Activated B cell treated with CpG ODN at 0.5 μM for 24 hours (primary cell): ENCODE measurements around the gene NCOA1. TPM values are rescaled to one million over a fixed set of nuclear protein-coding genes. Genes with fewer than 3 reads are reported as not detected.

Experiments
- ATAC-seq: fragments of 200-7000 bp; cut with Tn5 transposase; one replicate; pipeline ENCODE4 v1.10.0; 2021; ENCODE audit warnings: low read depth, mild to moderate bottlenecking, moderate library complexity
- CTCF ChIA-PET: fragments of 350-600 bp; sonication (Branson Sonifier 250); formaldehyde crosslinking; loops from one replicate; lab custom pipeline; 2021; ENCODE audit warnings: antibody characterized with exemption; lab: Charles Lee
- POLR2A ChIA-PET: fragments of 350-600 bp; sonication (Branson Sonifier 250); formaldehyde crosslinking; loops from one replicate; lab custom pipeline; 2021; ENCODE audit warnings: antibody characterized with exemption; lab: Charles Lee
- DNase-seq: peaks from one replicate; pipeline ENCODE4 v3.0.0; 2022
- H3K27ac Mint-ChIP-seq: one replicate; pipeline ENCODE4 v1.8.0; 2020; ENCODE audit warnings: mixed read lengths
- H3K27me3 Mint-ChIP-seq: one replicate; pipeline ENCODE4 v1.8.0; 2021; ENCODE audit warnings: mixed read lengths
- H3K36me3 Mint-ChIP-seq: one replicate; pipeline ENCODE4 v1.8.0; 2021; ENCODE audit warnings: low read depth, mixed read lengths
- H3K4me1 Mint-ChIP-seq: one replicate; pipeline ENCODE4 v1.8.0; 2021; ENCODE audit warnings: mixed read lengths
- H3K4me3 Mint-ChIP-seq: one replicate; pipeline ENCODE4 v1.8.0; 2020; ENCODE audit warnings: mild to moderate bottlenecking, mixed read lengths
- H3K9me3 Mint-ChIP-seq: one replicate; pipeline ENCODE4 v1.8.0; 2020; ENCODE audit warnings: mixed read lengths
- CTCF ChIP-seq: fragments of 200-600 bp; IDR thresholded peaks from one replicate; pipeline ENCODE4 v1.8.0; 2022; ENCODE audit warnings: antibody characterized with exemption, mild to moderate bottlenecking
- intact Hi-C: fragments of 100-400 bp; cut with micrococcal nuclease; formaldehyde crosslinking; loops from one replicate; pipeline ENCODE4 v1.15.1; 2024
- total RNA-seq: library from RNA; stranded (reverse); gene quantifications from 2 replicates; pipeline ENCODE4 v1.2.3, GENCODE V29; 2022

The NCOA1 gene
- total RNA-seq, 1 donor from 2014 or later, result 49.5 TPM

DNA sequence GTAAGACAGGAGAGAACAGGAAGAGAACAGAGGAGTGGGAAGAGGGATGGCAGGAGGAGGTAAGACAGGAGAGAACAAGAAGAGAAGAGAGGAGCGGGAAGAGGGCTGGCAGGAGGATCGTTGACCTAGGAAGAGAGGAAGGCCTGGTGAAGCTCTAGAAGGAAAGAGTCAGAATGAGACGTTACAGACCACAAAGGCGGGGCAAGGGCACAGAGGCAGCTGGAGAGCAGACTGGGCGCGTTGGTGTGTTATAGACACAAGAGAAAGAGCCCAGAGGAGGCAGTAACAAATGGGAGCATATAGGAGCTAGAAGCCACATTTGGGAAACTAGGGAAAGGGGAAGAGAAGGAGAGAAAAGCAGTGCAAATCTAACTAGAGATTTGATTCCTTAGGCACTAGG, 275.6 kb downstream of the NCOA1 start:
- Mint-ChIP-seq H3K4me1 (no peaks in the 10 kb centered on the region), H3K36me3 (peaks cover 64% of the 10 kb centered on the region), H3K27ac (peak overlapping the region; percentile 27), H3K4me3 (no peak overlapping the region), H3K9me3 (no peaks in the 10 kb centered on the region), H3K27me3 (no peaks in the 10 kb centered on the region)
- DNase-seq (no peak), ATAC-seq (no peak)
- CTCF ChIA-PET, result no interaction called here
- POLR2A ChIA-PET, result no interaction called here
- intact Hi-C loops, result no loop called here
- TF ChIP-seq CTCF, result no peak

- intact Hi-C loops, result no loop called here
- Mint-ChIP-seq H3K9me3 (no peaks in the 10 kb centered on the region), H3K4me1 (no peaks in the 10 kb centered on the region), H3K36me3 (peaks cover 53% of the 10 kb centered on the region), H3K4me3 (no peak overlapping the region), H3K27me3 (no peaks in the 10 kb centered on the region), H3K27ac (no peak overlapping the region)
- DNase-seq (no peak), ATAC-seq (no peak)
- no peak for TF ChIP-seq CTCF
- ChIA-PET POLR2A (no interaction called here), CTCF (no interaction called here)
Observed at GRCh38 chr2:24768013-24768412, 277.0 kb downstream of the NCOA1 start.

DNA sequence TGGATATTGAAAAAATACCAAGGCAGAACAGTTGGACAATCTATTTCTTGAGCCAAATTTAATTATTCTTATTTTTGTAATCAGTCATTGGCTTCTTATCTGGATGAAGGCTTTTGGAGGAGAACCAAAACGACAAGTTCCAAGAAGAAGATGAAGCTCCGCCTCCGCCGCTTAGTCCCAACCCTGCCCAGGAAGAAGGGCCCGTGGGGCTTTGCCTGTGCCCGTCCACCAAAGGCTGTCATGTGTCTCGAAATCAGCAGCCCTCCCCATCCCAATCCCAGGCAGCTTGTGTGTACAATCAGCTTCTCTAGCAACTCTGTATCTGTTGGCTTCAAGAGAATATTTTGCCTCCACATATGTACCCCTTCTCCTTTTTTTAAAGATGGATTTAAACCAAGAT, 277.5 kb downstream of the NCOA1 start:
- Mint-ChIP-seq H3K9me3 (no peaks in the 10 kb centered on the region), H3K4me3 (no peak overlapping the region), H3K36me3 (peaks cover 51% of the 10 kb centered on the region), H3K4me1 (no peaks in the 10 kb centered on the region), H3K27ac (no peak overlapping the region), H3K27me3 (no peaks in the 10 kb centered on the region)
- CTCF ChIA-PET, result interaction anchor here (0.6 kb wide), 1 partner anchor 30 kb away, joined by 3 read pairs; no protein-coding TSS in a partner anchor
- POLR2A ChIA-PET, result no interaction called here
- DNase-seq, result no peak
- ATAC-seq, result no peak
- intact Hi-C loops, result no loop called here
- TF ChIP-seq CTCF, result no peak

- Mint-ChIP-seq H3K4me1 (no peaks in the 10 kb centered on the region), H3K9me3 (no peaks in the 10 kb centered on the region), H3K4me3 (no peak overlapping the region), H3K36me3 (peaks cover 35% of the 10 kb centered on the region), H3K27ac (no peak overlapping the region), H3K27me3 (no peaks in the 10 kb centered on the region)
- POLR2A ChIA-PET, result no interaction called here
- intact Hi-C loops, result no loop called here
- ATAC-seq, result no peak
- no peak for DNase-seq
- TF ChIP-seq CTCF, result no peak
- CTCF ChIA-PET, result no interaction called here
Observed at GRCh38 chr2:24771061-24771460, 280.0 kb downstream of the NCOA1 start.

DNA sequence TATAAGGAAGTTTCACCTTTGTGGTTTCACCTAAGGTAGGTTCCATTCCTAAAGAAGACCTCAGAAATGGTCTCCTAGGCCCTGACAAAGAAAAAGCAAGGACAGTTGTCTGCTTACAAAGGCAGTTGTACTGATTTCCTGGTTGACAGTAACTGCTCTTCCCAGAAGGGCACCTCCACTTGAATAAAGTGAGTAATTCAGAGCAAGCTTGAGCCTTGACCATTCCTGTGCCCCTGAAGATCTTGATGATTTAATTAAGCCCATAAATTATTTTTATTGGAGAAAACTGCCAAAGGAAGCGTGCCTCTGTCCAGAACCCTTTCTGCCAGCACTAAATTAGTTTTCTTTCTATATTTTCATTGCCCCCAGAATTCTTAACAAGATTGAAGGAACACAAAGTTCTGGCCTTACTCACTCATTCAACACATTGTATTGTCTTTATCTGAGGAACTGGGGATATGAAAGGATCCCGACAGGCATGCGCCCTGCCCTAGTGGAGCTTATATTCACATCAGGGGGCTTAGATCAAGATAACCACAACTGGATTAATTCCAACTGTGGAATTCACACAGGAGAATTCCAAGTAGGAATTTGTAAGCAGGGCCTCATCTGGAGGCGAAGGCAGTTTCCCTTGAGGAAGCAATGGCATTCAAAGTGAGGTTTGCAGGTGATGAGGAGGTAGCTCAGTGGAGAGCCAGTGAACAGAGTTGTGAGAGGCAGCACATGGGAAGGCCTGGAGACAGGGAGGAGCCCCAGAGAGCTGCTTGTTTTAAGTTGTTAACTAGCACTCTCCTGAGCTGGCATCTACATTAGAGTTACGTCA, 280.9 kb downstream of the NCOA1 start:
- Mint-ChIP-seq H3K27ac (no peak overlapping the region), H3K9me3 (no peaks in the 10 kb centered on the region), H3K4me3 (no peak overlapping the region), H3K36me3 (peaks cover 28% of the 10 kb centered on the region), H3K4me1 (no peaks in the 10 kb centered on the region), H3K27me3 (no peaks in the 10 kb centered on the region)
- POLR2A ChIA-PET, result no interaction called here
- ATAC-seq, result no peak
- intact Hi-C loops, result no loop called here
- no peak for TF ChIP-seq CTCF
- no peak for DNase-seq
- CTCF ChIA-PET, result no interaction called here
